Measurements from ENCODE around the gene CDKN2D.

Gene CDKN2D

DNA sequence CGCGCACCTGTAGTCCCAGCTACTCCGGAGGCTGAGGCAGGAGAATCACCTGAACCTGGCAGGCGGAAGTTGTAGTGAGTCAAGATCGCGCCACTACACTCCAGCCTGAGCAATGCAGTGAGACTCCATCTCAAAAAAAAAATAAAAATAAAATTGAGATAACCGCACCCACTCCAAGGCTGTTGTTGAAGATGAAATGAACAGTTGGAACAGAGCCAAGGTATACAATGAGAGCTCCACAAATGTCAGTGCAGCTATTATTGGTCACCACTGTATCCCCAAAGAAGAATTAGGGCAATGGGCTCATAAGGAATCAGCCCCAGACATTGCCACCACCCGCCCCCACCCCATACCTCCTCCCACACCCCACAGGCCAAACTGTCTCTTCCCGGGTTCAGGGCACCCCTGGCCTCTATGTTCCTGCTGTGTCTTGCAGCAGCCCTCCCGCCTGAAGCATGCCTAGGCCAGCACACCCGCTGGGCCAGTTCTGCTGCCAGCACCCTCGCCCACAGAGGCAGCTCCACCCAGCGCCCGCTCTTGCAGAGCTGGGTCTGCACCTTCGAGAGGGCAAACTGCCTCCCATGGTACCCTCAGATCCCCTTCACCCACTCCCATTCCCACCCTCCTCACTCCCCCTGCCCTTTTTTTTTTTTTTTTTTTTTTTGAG, 48.0 kb downstream of the CDKN2D start:
- DNase-seq (ENCODE audit: low read depth): no peak

- no peak for DNase-seq (ENCODE audit: low read depth)
Observed at GRCh38 chr19:10519421-10519820, 49.4 kb downstream of the CDKN2D start.

- DNase-seq (ENCODE audit: low read depth): no peak
Observed at GRCh38 chr19:10518444-10519361, 50.1 kb downstream of the CDKN2D start.

DNA sequence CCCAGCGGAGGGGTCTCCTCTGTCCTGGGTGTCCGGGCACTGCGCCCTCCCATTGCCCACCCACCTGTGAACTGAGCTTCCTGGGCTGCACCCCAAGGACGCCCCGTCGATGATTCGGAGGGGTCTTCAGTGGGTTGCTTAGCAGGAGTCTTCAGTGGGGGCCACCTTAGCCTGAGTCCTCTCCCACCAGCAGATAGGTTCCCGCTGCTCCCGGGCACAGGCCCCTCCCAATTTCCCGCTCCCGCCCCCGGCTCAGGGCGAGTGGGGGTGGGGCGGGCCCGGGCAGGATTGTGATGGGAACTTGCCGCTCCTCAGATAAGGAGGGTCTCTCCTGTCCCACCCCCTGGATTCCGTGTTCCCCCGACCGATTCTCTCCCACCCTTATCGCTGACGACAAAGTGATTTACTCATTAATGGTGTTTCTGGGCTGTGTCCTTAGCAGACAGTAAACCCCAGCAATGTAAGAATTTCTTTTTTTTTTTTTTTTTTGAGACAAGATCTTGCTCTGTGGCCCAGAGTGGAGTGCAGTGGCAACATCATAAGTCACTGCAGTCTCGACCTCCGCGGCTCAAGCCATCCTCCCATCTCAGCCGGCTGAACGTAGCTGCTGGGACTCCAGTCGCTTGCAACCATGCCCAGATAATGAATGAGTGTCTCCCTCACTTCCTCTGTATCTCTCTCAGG, 50.9 kb downstream of the CDKN2D start:
- DNase-seq (ENCODE audit: low read depth): no peak

- DNase-seq (ENCODE audit: low read depth): no peak
Observed at GRCh38 chr19:10517361-10517759, 51.4 kb downstream of the CDKN2D start, which contains the start of gene S1PR5. S1PR5 (minus strand) TSS chr19:10517447; CDS start chr19:10515011, 2,436 bp downstream.

- no peak for DNase-seq (ENCODE audit: low read depth)
Observed at GRCh38 chr19:10516671-10517286, 52.0 kb downstream of the CDKN2D start.
